Measurements from ENCODE around the gene LAMA3.

DNA sequence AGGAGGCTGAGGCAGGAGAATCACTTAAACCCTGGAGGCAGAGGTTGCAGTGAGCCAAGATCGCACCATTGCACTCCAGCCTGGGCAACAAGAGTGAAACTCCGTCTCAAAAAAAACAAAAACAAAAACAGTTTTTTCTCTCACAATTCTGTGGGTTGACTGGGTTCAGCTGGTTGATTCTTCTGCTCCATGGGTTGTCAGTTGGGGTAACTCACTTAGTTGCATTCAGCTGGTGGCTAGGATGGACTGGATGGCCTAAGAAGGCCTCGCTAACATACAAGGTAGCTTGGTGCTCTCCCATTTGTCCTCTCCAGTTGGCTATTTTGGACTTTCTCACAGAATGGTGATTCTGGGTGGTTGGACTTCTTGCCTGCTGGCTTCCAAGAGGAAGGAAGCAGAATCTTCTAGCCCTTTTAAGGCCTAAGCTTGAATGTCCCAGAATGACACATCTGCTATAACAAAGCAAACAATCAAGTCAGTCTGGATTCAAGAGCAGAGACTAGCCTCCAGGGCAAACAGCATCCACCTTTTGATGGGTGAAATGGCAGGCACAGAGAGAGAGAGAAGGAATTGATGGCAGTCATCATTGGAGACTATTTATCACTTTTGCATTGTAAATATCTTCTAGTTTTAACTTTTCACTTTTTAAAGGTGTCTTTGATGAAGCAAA, 17.9 kb downstream of the LAMA3 start:
- TF ChIP-seq, protein P1, sequence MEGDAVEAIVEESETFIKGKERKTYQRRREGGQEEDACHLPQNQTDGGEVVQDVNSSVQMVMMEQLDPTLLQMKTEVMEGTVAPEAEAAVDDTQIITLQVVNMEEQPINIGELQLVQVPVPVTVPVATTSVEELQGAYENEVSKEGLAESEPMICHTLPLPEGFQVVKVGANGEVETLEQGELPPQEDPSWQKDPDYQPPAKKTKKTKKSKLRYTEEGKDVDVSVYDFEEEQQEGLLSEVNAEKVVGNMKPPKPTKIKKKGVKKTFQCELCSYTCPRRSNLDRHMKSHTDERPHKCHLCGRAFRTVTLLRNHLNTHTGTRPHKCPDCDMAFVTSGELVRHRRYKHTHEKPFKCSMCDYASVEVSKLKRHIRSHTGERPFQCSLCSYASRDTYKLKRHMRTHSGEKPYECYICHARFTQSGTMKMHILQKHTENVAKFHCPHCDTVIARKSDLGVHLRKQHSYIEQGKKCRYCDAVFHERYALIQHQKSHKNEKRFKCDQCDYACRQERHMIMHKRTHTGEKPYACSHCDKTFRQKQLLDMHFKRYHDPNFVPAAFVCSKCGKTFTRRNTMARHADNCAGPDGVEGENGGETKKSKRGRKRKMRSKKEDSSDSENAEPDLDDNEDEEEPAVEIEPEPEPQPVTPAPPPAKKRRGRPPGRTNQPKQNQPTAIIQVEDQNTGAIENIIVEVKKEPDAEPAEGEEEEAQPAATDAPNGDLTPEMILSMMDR (IDR thresholded peaks at IDR 0.05) = no peak
- TF ChIP-seq POLR2AphosphoS5 (IDR thresholded peaks at IDR 0.05) (no peak), POLR2A (IDR thresholded peaks at IDR 0.05) (no peak)
